Fibroblast of lung (primary cell): ENCODE data around the gene SERPINB1. TPM values are rescaled to one million over a fixed set of nuclear protein-coding genes. Genes with fewer than 3 reads are reported as not detected.

Source experiments
- DNase-seq, 2 donors: peaks; one replicate each; pipeline versions ENCODE4 v3.0.0 to v3.0.0-alpha.2; 2010; ENCODE audit warnings: low read depth in 2 of 2
- H2AFZ ChIP-seq: 2 replicates; pipeline ENCODE4 v1.5.1; 2012; ENCODE audit warnings: low read length, control low read depth, inconsistent platforms
- H3K27ac ChIP-seq: 2 replicates; pipeline ENCODE4 v1.5.1; 2011; ENCODE audit warnings: low read length, control low read depth; ENCODE audit not compliant: insufficient read depth
- H3K27me3 ChIP-seq: 2 replicates; pipeline ENCODE4 v1.5.1; 2011; ENCODE audit warnings: mild to moderate bottlenecking, low read length; ENCODE audit not compliant: control insufficient read depth, insufficient read depth
- H3K36me3 ChIP-seq: 2 replicates; pipeline ENCODE4 v1.5.1; 2011; ENCODE audit warnings: low read length; ENCODE audit not compliant: control insufficient read depth, insufficient read depth
- H3K4me1 ChIP-seq: 2 replicates; pipeline ENCODE4 v1.5.1; 2011; ENCODE audit warnings: low read length; ENCODE audit not compliant: control insufficient read depth, insufficient read depth; ENCODE audit errors: extremely low read depth
- H3K4me2 ChIP-seq: 2 replicates; pipeline ENCODE4 v1.5.1; 2011; ENCODE audit warnings: low read length, control low read depth; ENCODE audit not compliant: insufficient read depth; ENCODE audit errors: extremely low read depth
- H3K4me3 ChIP-seq, 4 experiments: fragments of 200-600 bp in 1 of 4; sonication (generic) in 1 of 4; replicated peaks in 1 of 4; 2 replicates each; pipeline ENCODE4 v1.5.1; 2011 to 2016; ENCODE audit warnings: low read length in 4 of 4, low read depth in 3 of 4, mild to moderate bottlenecking in 3 of 4, control low read depth in 2 of 4, inconsistent platforms in 1 of 4, mixed read lengths in 1 of 4; ENCODE audit not compliant: insufficient read depth in 1 of 4; ENCODE audit errors: control extremely low read depth in 1 of 4
- H3K79me2 ChIP-seq: 2 replicates; pipeline ENCODE4 v1.5.1; 2012; ENCODE audit warnings: mild to moderate bottlenecking, low read length, inconsistent platforms; ENCODE audit not compliant: control insufficient read depth, insufficient read depth
- H3K9ac ChIP-seq: 2 replicates; pipeline ENCODE4 v1.5.1; 2011; ENCODE audit warnings: mild to moderate bottlenecking, low read length, control low read depth; ENCODE audit not compliant: insufficient read depth
- H3K9me3 ChIP-seq: 2 replicates; pipeline ENCODE4 v1.5.1; 2012; ENCODE audit warnings: low read depth, low read length; ENCODE audit not compliant: control insufficient read depth, insufficient read depth
- H4K20me1 ChIP-seq: 2 replicates; pipeline ENCODE4 v1.5.1; 2011; ENCODE audit warnings: low read length; ENCODE audit not compliant: control insufficient read depth, insufficient read depth; ENCODE audit errors: extremely low read depth
- EZH2 ChIP-seq: IDR thresholded peaks from 2 replicates; pipeline ENCODE4 v1.5.1; 2012; ENCODE audit warnings: low read length, control low read depth, mild to moderate bottlenecking; ENCODE audit errors: missing control alignments
- polyA plus RNA-seq, 2 donors: library from polyadenylated mRNA; depleted of rRNA in 1 of 2; stranded (reverse) in 1 of 2; unstranded in 1 of 2; fragments of >200 nt; gene quantifications; 2 replicates each; pipeline ENCODE4 v1.2.1, GENCODE V29; 2011 to 2012; ENCODE audit warnings: missing spikeins in 1 of 2
- total RNA-seq: library from RNA; depleted of rRNA; stranded (reverse); fragments of >200 nt; gene quantifications from 2 replicates; pipeline ENCODE4 v1.2.1, GENCODE V29; 2014
- TF ChIP-seq, protein P1 (sequence below), 2 donors: IDR thresholded peaks in 1 of 2; conservative IDR thresholded peaks in 1 of 2; 1 replicate in 1 of 2; 2 replicates in 1 of 2; pipeline ENCODE4 v1.5.1; 2011 to 2012; ENCODE audit warnings: low read length in 2 of 2, control low read depth in 1 of 2, inconsistent platforms in 1 of 2, low read depth in 1 of 2, mild to moderate bottlenecking in 1 of 2

The SERPINB1 gene
- total and polyA plus RNA-seq, 2 donors (not counting 1 experiment from before 2014, with no cell fraction given) = 19.3 to 39.5 TPM

DNA sequence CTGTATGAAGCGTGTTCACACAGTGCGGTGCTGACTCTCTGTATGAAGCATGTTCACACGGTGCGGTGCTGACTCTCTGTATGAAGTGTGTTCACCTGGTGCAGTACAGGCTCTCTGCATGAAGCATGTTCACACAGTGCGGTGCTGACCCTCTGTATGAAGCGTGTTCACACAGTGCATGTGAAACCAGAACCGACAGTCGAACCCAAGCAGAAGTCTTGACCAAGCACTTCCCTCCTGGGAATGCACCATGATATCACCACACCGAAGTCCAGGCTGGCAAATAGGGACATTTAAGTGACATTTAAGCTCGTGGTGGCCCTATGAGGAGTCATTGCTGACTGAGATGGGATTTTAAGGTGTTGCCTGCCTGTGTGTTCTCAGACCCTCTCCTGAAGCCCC lies 11.3 kb upstream of the SERPINB1 start:
- Histone ChIP-seq H3K79me2 (no peaks in the 10 kb centered on the region), H3K27me3 (no peaks in the 10 kb centered on the region), H3K4me2 (no peak overlapping the region), H4K20me1 (no peaks in the 10 kb centered on the region), H3K4me1 (peaks cover 16% of the 10 kb centered on the region), H3K9ac (no peak overlapping the region), H3K27ac (no peak overlapping the region), H3K36me3 (no peaks in the 10 kb centered on the region), H3K9me3 (no peaks in the 10 kb centered on the region), H3K4me3 (no peak overlapping the region), H2AFZ (no peak overlapping the region)
- TF ChIP-seq, protein P1, sequence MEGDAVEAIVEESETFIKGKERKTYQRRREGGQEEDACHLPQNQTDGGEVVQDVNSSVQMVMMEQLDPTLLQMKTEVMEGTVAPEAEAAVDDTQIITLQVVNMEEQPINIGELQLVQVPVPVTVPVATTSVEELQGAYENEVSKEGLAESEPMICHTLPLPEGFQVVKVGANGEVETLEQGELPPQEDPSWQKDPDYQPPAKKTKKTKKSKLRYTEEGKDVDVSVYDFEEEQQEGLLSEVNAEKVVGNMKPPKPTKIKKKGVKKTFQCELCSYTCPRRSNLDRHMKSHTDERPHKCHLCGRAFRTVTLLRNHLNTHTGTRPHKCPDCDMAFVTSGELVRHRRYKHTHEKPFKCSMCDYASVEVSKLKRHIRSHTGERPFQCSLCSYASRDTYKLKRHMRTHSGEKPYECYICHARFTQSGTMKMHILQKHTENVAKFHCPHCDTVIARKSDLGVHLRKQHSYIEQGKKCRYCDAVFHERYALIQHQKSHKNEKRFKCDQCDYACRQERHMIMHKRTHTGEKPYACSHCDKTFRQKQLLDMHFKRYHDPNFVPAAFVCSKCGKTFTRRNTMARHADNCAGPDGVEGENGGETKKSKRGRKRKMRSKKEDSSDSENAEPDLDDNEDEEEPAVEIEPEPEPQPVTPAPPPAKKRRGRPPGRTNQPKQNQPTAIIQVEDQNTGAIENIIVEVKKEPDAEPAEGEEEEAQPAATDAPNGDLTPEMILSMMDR (conservative IDR thresholded peaks at IDR 0.05 in 1 of 2, IDR thresholded peaks at IDR 0.05 in 1 of 2; ENCODE audit: low read depth in 1 of 2, low read length in 2 of 2) = no peak
- no peak for DNase-seq

DNA sequence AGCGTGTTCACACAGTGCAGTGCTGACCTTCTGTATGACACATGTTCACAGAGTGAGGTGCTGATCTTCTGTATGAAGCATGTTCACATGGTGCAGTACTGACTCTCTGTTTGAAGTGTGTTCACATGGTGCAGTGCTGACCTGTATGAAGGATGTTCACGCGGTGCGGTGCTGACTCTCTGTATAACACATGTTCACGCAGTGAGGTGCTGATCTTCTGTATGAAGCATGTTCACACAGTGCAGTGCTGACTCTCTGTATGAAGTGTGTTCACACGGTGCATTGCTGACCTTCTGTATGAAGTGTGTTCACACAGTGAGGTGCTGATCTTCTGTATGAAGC lies 10.8 kb upstream of the SERPINB1 start:
- Histone ChIP-seq H3K4me1 (peaks cover 14% of the 10 kb centered on the region), H3K9ac (no peak overlapping the region), H3K4me2 (no peak overlapping the region), H3K9me3 (no peaks in the 10 kb centered on the region), H3K4me3 (no peak overlapping the region), H3K27ac (no peak overlapping the region), H4K20me1 (no peaks in the 10 kb centered on the region), H3K79me2 (no peaks in the 10 kb centered on the region), H3K36me3 (no peaks in the 10 kb centered on the region), H3K27me3 (no peaks in the 10 kb centered on the region), H2AFZ (no peak overlapping the region)
- DNase-seq = no peak
- TF ChIP-seq EZH2 = no peak
- TF ChIP-seq, protein P1 (conservative IDR thresholded peaks at IDR 0.05 in 1 of 2, IDR thresholded peaks at IDR 0.05 in 1 of 2; ENCODE audit: low read depth in 1 of 2, low read length in 2 of 2) = no peak

DNA sequence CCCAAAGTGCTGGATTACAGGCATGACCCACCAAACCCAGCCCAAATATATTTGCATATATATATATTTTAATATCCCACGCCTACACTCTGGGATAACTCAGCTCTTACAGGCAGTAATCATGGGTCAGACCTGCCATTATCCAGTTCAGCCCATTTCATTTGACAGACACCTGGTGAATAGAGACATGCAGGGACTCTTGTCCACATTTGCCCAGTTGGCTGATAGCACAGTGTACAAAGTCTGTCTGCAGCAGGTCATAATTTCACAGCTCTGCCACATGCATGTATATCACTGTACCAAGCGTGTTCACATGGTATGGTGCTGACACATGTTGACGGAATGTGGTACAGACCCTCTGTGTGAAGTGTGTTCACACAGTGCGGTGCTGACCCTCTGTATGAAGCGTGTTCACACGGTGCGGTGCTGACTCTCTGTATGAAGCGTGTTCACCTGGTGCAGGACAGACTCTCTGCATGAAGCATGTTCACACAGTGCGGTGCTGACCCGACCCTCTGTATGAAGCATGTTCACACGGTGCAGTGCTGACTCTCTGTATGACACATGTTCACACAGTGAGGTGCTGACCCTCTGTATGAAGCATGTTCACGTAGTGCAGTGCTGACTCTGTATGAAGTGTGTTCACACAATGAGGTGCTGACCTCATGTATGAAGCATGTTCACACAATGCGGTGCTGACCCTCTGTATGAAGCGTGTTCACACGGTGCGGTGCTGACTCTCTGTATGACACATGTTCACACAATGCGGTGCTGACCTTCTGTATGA lies 10.3 kb upstream of the SERPINB1 start:
- Histone ChIP-seq H3K4me2 (no peak overlapping the region), H3K27ac (no peak overlapping the region), H3K27me3 (no peaks in the 10 kb centered on the region), H3K36me3 (no peaks in the 10 kb centered on the region), H3K9ac (no peak overlapping the region), H3K4me1 (peaks cover 14% of the 10 kb centered on the region), H3K9me3 (no peaks in the 10 kb centered on the region), H3K4me3 (no peak overlapping the region), H4K20me1 (no peaks in the 10 kb centered on the region), H3K79me2 (no peaks in the 10 kb centered on the region), H2AFZ (no peak overlapping the region)
- DNase-seq = no peak
- no peak for TF ChIP-seq EZH2
- TF ChIP-seq, protein P1 (conservative IDR thresholded peaks at IDR 0.05 in 1 of 2, IDR thresholded peaks at IDR 0.05 in 1 of 2; ENCODE audit: low read depth in 1 of 2, low read length in 2 of 2) = no peak
